HG03097 (cell line): ENCODE data around the gene GNB5.

Source experiments
- ATAC-seq: cut with Tn5 transposase; IDR thresholded peaks from one replicate; pipeline ENCODE4 v1.9.1; 2021; ENCODE audit not compliant: unreplicated experiment, low FRiP score

The GNB5 gene

GRCh38 chr15:52208306-52208946, 17.2 kb upstream of the GNB5 start:
- no peak for ATAC-seq

- ATAC-seq = no peak
These were observed 16.0 kb upstream of the GNB5 start for GRCh38 chr15:52207191-52207590.

GRCh38 chr15:52206446-52206845, 15.3 kb upstream of the GNB5 start:
- no peak for ATAC-seq

GRCh38 chr15:52204657-52205056, 13.5 kb upstream of the GNB5 start:
- ATAC-seq = no peak

- ATAC-seq = no peak
These were observed 9.7 kb upstream of the GNB5 start for GRCh38 chr15:52200831-52201365.

- no peak for ATAC-seq
These were observed 8.1 kb upstream of the GNB5 start for GRCh38 chr15:52199271-52199670.

- no peak for ATAC-seq
These were observed 5.7 kb upstream of the GNB5 start for GRCh38 chr15:52196891-52197290.

GRCh38 chr15:52193791-52194190, 2.6 kb upstream of the GNB5 start:
- ATAC-seq = no peak

GRCh38 chr15:52193321-52193720, 2.1 kb upstream of the GNB5 start:
- ATAC-seq = no peak

GRCh38 chr15:52186651-52187486, 4.3 kb downstream of the GNB5 start:
- no peak for ATAC-seq

GRCh38 chr15:52185151-52185561, 6.0 kb downstream of the GNB5 start:
- no peak for ATAC-seq

GRCh38 chr15:52184721-52185120, 6.5 kb downstream of the GNB5 start:
- ATAC-seq = no peak

GRCh38 chr15:52183562-52184173, 7.5 kb downstream of the GNB5 start:
- ATAC-seq = no peak

- no peak for ATAC-seq
These were observed 9.0 kb downstream of the GNB5 start for GRCh38 chr15:52181938-52182780.

- no peak for ATAC-seq
These were observed 10.2 kb downstream of the GNB5 start for GRCh38 chr15:52180851-52181450.

- ATAC-seq = peak; percentile 27
These were observed 10.9 kb downstream of the GNB5 start for GRCh38 chr15:52180196-52180835.

- ATAC-seq = peak; percentile 81
These were observed 11.7 kb downstream of the GNB5 start for GRCh38 chr15:52179278-52180195.

GRCh38 chr15:52178765-52179164, 12.4 kb downstream of the GNB5 start:
- ATAC-seq = no peak

- no peak for ATAC-seq
These were observed 18.3 kb downstream of the GNB5 start for GRCh38 chr15:52172869-52173268.
